GM19468 (cell line): ENCODE data around the gene TPPP2.

ENCODE experiments used
- ATAC-seq: cut with Tn5 transposase; IDR thresholded peaks from one replicate; pipeline ENCODE4 v1.9.1; 2021; ENCODE audit warnings: mild to moderate bottlenecking, moderate library complexity, moderate number of reproducible peaks; ENCODE audit not compliant: unreplicated experiment; ENCODE audit errors: extremely low read depth

TPPP2 gene

GRCh38 chr14:21055432-21056117 lies 25.6 kb downstream of the TPPP2 start:
- ATAC-seq = no peak

- no peak for ATAC-seq
Observed at GRCh38 chr14:21056520-21057163, 26.6 kb downstream of the TPPP2 start.

GRCh38 chr14:21057803-21058675 lies 28.0 kb downstream of the TPPP2 start, which contains the start of gene RNASE8:
RNASE8 (plus strand) TSS chr14:21057822; CDS start chr14:21057893, 71 bp downstream.
- ATAC-seq = no peak

GRCh38 chr14:21058903-21059302 lies 28.9 kb downstream of the TPPP2 start:
- ATAC-seq = no peak

GRCh38 chr14:21059842-21060613 lies 30.0 kb downstream of the TPPP2 start:
- no peak for ATAC-seq

GRCh38 chr14:21060614-21061346 lies 30.8 kb downstream of the TPPP2 start:
- ATAC-seq = no peak

- ATAC-seq = no peak
Observed at GRCh38 chr14:21061347-21061668, 31.3 kb downstream of the TPPP2 start.

GRCh38 chr14:21063479-21063878 lies 33.5 kb downstream of the TPPP2 start:
- ATAC-seq = no peak

GRCh38 chr14:21066882-21067502 lies 37.0 kb downstream of the TPPP2 start:
- no peak for ATAC-seq

- no peak for ATAC-seq
Observed at GRCh38 chr14:21068521-21069387, 38.7 kb downstream of the TPPP2 start.

- no peak for ATAC-seq
Observed at GRCh38 chr14:21069388-21070082, 39.5 kb downstream of the TPPP2 start.

- no peak for ATAC-seq
Observed at GRCh38 chr14:21070083-21070609, 40.1 kb downstream of the TPPP2 start, which contains the start of gene ARHGEF40. ARHGEF40 (plus strand) TSS chr14:21070304; CDS start chr14:21070397, 93 bp downstream.

GRCh38 chr14:21070610-21071224 lies 40.7 kb downstream of the TPPP2 start:
- ATAC-seq = no peak

GRCh38 chr14:21071225-21072030 lies 41.4 kb downstream of the TPPP2 start:
- ATAC-seq = peak; percentile 59

- no peak for ATAC-seq
Observed at GRCh38 chr14:21072031-21072473, 42.0 kb downstream of the TPPP2 start.

GRCh38 chr14:21072781-21073339 lies 42.8 kb downstream of the TPPP2 start:
- ATAC-seq = no peak
